ENCODE results near the gene TRABD2B. TPM values are rescaled to one million over a fixed set of nuclear protein-coding genes. Genes with fewer than 3 reads are reported as not detected.

Gene TRABD2B
- total and polyA plus RNA-seq, 2 of the 13 experiments (the other 11 are each of a cell fraction or from before 2014, with no cell fraction given): 0.04 TPM; not detected in 1

- TF ChIP-seq ZNF280D (CRISPR knock-in tag; IDR thresholded peaks at IDR 0.05) (peak; percentile 43; the same call in 1 of the 2 replicates), CREBL2 (CRISPR knock-in tag; IDR thresholded peaks at IDR 0.05; ENCODE audit: borderline replicate concordance) (no peak), ZBTB20 (CRISPR knock-in tag; IDR thresholded peaks at IDR 0.05; ENCODE audit: borderline replicate concordance, low read depth) (0 out of 2 replicates have a peak, but pooled peaks have one; percentile 55), ZNF580 (CRISPR knock-in tag; IDR thresholded peaks at IDR 0.05; ENCODE audit: borderline replicate concordance, low read depth) (peak; percentile 46; the same call in 1 of the 2 replicates), KLF9 (CRISPR knock-in tag; IDR thresholded peaks at IDR 0.05; ENCODE audit: low read depth) (no peak), DPF2 (CRISPR knock-in tag; IDR thresholded peaks at IDR 0.05; ENCODE audit: borderline replicate concordance, low read depth) (peak; percentile 89), ZBTB37 (CRISPR knock-in tag; IDR thresholded peaks at IDR 0.05) (no peak), HHEX (CRISPR knock-in tag; IDR thresholded peaks at IDR 0.05) (no peak), ZNF180 (CRISPR knock-in tag; IDR thresholded peaks at IDR 0.05; ENCODE audit: borderline replicate concordance, low read depth) (no peak), ZNF687 (CRISPR knock-in tag; IDR thresholded peaks at IDR 0.05) (peak; percentile 83), POLR2AphosphoS2 (IDR thresholded peaks at IDR 0.05; ENCODE audit: low read depth, low read length) (no peak), PHF20 (CRISPR knock-in tag; IDR thresholded peaks at IDR 0.05) (no peak), ZNF18 (CRISPR knock-in tag; IDR thresholded peaks at IDR 0.05; ENCODE audit: insufficient replicate concordance) (no peak), KLF15 (CRISPR knock-in tag; IDR thresholded peaks at IDR 0.05; ENCODE audit: borderline replicate concordance) (no peak)
These were observed 177.7 kb downstream of the TRABD2B start (continued) for GRCh38 chr1:47819574-47819888.
